HL-60 (cell line): Measurements from ENCODE around the gene NAPEPLD.

Source experiments
- CTCF ChIP-seq: IDR thresholded peaks from one replicate; pipeline ENCODE4 v1.5.1; 2011; ENCODE audit warnings: low read length, control low read depth, inconsistent platforms; ENCODE audit not compliant: insufficient read depth
- POLR2AphosphoS5 ChIP-seq: IDR thresholded peaks from 2 replicates; pipeline ENCODE4 v1.6.1; 2012; ENCODE audit warnings: low read depth
- SPI1 ChIP-seq: IDR thresholded peaks from 2 replicates; pipeline ENCODE4 v1.6.1; 2012; ENCODE audit warnings: low read depth, mild to moderate bottlenecking, borderline replicate concordance

GRCh38 chr7:103074519-103075336 lies 74.2 kb downstream of the NAPEPLD start, which contains the start of the genes ARMC10 and FBXL13:
- TF ChIP-seq POLR2AphosphoS5 (peak; percentile 85), CTCF (peak; percentile 11), SPI1 (no peak)
